HepG2 (cell line): ENCODE data around the gene FOXL3. TPM values are rescaled to one million over a fixed set of nuclear protein-coding genes. Genes with fewer than 3 reads are reported as not detected.

ENCODE experiments used
- ATAC-seq: fragments of 200-7000 bp; cut with Tn5 transposase; 3 replicates; pipeline ENCODE4 v1.9.1; 2020; ENCODE audit warnings: mild to moderate bottlenecking, moderate library complexity
- BruUV-seq: library from RNA; stranded (reverse); fragments of 400-500 nt; replicated peaks from 2 replicates; lab custom pipeline; 2021; lab: Mats Ljungman, UMichigan
- CTCF ChIA-PET: fragments of 300-600 bp; formaldehyde crosslinking; extraction: SDS; loops from one replicate; lab custom pipeline; 2021; ENCODE audit warnings: low total read pairs, inconsistent platforms, low intra/inter-chr PET ratio; lab: Yijun Ruan, JAX
- POLR2A ChIA-PET: fragments of 350-600 bp; sonication (Branson Sonifier 250); formaldehyde crosslinking; loops from one replicate; lab custom pipeline; 2020; ENCODE audit warnings: antibody characterized with exemption, inconsistent platforms; lab: Yijun Ruan, JAX
- DNase-seq: peaks from one replicate; pipeline ENCODE4 v3.0.0-alpha.2; 2015; ENCODE audit warnings: low spot score
- FAIRE-seq: peaks from 3 replicates; lab custom pipeline; 2011; peaks lifted over from hg19 to GRCh38; lab: Jason Lieb, UNC
- H2AFZ ChIP-seq: one replicate; pipeline ENCODE4 v1.6.1; 2011; ENCODE audit warnings: low read length, inconsistent platforms
- H3K27ac ChIP-seq: fragments of 300-600 bp; 3 replicates; pipeline ENCODE4 v1.8.0; 2011; ENCODE audit warnings: mixed run types, mild to moderate bottlenecking, mixed read lengths, low read length, inconsistent platforms; ENCODE audit not compliant: insufficient read depth; ENCODE audit errors: extremely low read length
- H3K27me3 ChIP-seq, 2 experiments: fragments of 200-600 bp in 1 of 2; 2 replicates in 1 of 2; 3 replicates in 1 of 2; pipeline versions ENCODE4 v1.6.0 to v1.8.0; 2011; ENCODE audit warnings: low read length in 2 of 2, mild to moderate bottlenecking in 2 of 2, moderate library complexity in 2 of 2, inconsistent platforms in 1 of 2; ENCODE audit not compliant: insufficient read depth in 2 of 2, control insufficient read depth in 1 of 2
- H3K36me3 ChIP-seq, 2 experiments: fragments of 200-600 bp in 1 of 2; replicated peaks in 1 of 2; 2 replicates in 1 of 2; 3 replicates in 1 of 2; pipeline versions ENCODE4 v1.5.1 to v1.8.0; 2011; ENCODE audit warnings: low read length in 2 of 2, inconsistent platforms in 1 of 2; ENCODE audit not compliant: insufficient read depth in 2 of 2, control insufficient read depth in 1 of 2
- H3K4me1 ChIP-seq: 2 replicates; pipeline ENCODE4 v1.5.1; 2012; ENCODE audit warnings: low read length, inconsistent platforms; ENCODE audit not compliant: insufficient read depth
- H3K4me2 ChIP-seq: 2 replicates; pipeline ENCODE4 v1.6.0; 2011; ENCODE audit warnings: low read depth, low read length, inconsistent platforms
- H3K4me3 ChIP-seq, 3 experiments: fragments of 200-600 bp in 1 of 3; sonication (generic), shearing (Covaris generic) in 1 of 3; replicated peaks in 1 of 3; 2 replicates each; pipeline ENCODE4 v1.5.1; 2011 to 2016; ENCODE audit warnings: low read length in 3 of 3, inconsistent platforms in 2 of 3, low read depth in 2 of 3, mild to moderate bottlenecking in 2 of 3, control low read depth in 1 of 3, mixed read lengths in 1 of 3; ENCODE audit not compliant: insufficient read depth in 1 of 3
- H3K79me2 ChIP-seq: one replicate; pipeline ENCODE4 v1.6.1; 2011; ENCODE audit warnings: low read length, inconsistent platforms; ENCODE audit not compliant: insufficient read depth
- H3K9ac ChIP-seq: 2 replicates; pipeline ENCODE4 v1.6.0; 2011; ENCODE audit warnings: mild to moderate bottlenecking, low read depth, low read length, inconsistent platforms; ENCODE audit not compliant: insufficient read depth
- H3K9me3 ChIP-seq: 2 replicates; pipeline ENCODE4 v1.5.1; 2012; ENCODE audit warnings: mild to moderate bottlenecking, low read length
- H4K20me1 ChIP-seq: 2 replicates; pipeline ENCODE4 v1.6.0; 2011; ENCODE audit warnings: inconsistent platforms, mild to moderate bottlenecking, low read length, moderate library complexity; ENCODE audit not compliant: insufficient read depth
- ARNTL ChIP-seq: sonication (generic); formaldehyde crosslinking; IDR thresholded peaks from 2 replicates; pipeline ENCODE4 v1.4.0; 2020; ENCODE audit warnings: mild to moderate bottlenecking, missing genetic modification reagents
- CEBPB ChIP-seq: IDR thresholded peaks from 2 replicates; pipeline ENCODE4 v1.6.1; 2011; ENCODE audit warnings: low read depth, low read length, improper control_type of control experiment, borderline replicate concordance
- GZF1 ChIP-seq: sonication (generic); formaldehyde crosslinking; IDR thresholded peaks from 2 replicates; pipeline ENCODE4 v1.5.1; 2020; ENCODE audit warnings: mild to moderate bottlenecking, missing genetic modification reagents
- SP4 ChIP-seq: sonication (generic); formaldehyde crosslinking; IDR thresholded peaks from 2 replicates; pipeline ENCODE4 v1.8.1; 2023; ENCODE audit warnings: mild to moderate bottlenecking, missing genetic modification reagents
- ZNF441 ChIP-seq: sonication (generic); formaldehyde crosslinking; IDR thresholded peaks from 2 replicates; pipeline ENCODE4 v1.7.0; 2021; ENCODE audit warnings: missing genetic modification reagents, borderline replicate concordance
- ZNF546 ChIP-seq: sonication (generic); formaldehyde crosslinking; conservative IDR thresholded peaks from 2 replicates; pipeline ENCODE4 v1.8.1; 2023; ENCODE audit warnings: mild to moderate bottlenecking, missing genetic modification reagents
- WGBS: methylation state at CpG from one replicate; pipeline ENCODE4 v1.1.6; 2017; ENCODE audit warnings: low lambda C conversion rate; 5-methylcytosine and 5-hydroxymethylcytosine counted together
- in situ Hi-C: cut with HindIII; loops from 2 replicates; pipeline ENCODE4 v1.10.0; 2017; ENCODE audit warnings: low pct_unique_long_range_greater_than_20kb; ENCODE audit not compliant: extremely low pct_ligation_motif_present
- intact Hi-C: fragments of 100-400 bp; cut with micrococcal nuclease; formaldehyde crosslinking; loops from one replicate; pipeline ENCODE4 v1.10.0; 2022; ENCODE audit not compliant: unreplicated experiment
- polyA plus RNA-seq, 8 experiments: library from polyadenylated mRNA; depleted of rRNA in 3 of 8; stranded (reverse) in 7 of 8; unstranded in 1 of 8; fragments of >200 nt; fragmentation: Illumina TruSeq in 4 of 8; extraction: Trizol in 4 of 8; gene quantifications; 2 replicates each; pipeline versions ENCODE4 v1.2.1 to v1.2.3, GENCODE V29; 2011 to 2016; ENCODE audit warnings: low read depth in 4 of 8, missing spikeins in 1 of 8, mixed read lengths in 1 of 8; ENCODE audit not compliant: insufficient read depth in 1 of 8
- total RNA-seq, 5 experiments: library from RNA; depleted of rRNA; stranded (reverse); fragments of >200 nt; fragmentation: Illumina TruSeq; extraction: Trizol; gene quantifications; 2 replicates each; pipeline ENCODE4 v1.2.3, GENCODE V29; 2016; ENCODE audit warnings: low read depth in 1 of 5
- TF ChIP-seq, protein P1 (sequence below): IDR thresholded peaks from 2 replicates; pipeline ENCODE4 v1.6.1; 2012; ENCODE audit warnings: low read depth, low read length, improper control_type of control experiment
- TF ChIP-seq, protein P2 (sequence below): fragments of 450-650 bp; IDR thresholded peaks from 2 replicates; pipeline ENCODE4 v1.6.1; 2016
- TF ChIP-seq, protein P3 (sequence below): sonication (generic); formaldehyde crosslinking; IDR thresholded peaks from 2 replicates; pipeline ENCODE4 v1.4.0; 2020; ENCODE audit warnings: missing genetic modification reagents, borderline replicate concordance

The FOXL3 gene
- total and polyA plus RNA-seq, 2 of the 13 experiments (the other 11 are each of a cell fraction or from before 2014, with no cell fraction given), result not detected

DNA sequence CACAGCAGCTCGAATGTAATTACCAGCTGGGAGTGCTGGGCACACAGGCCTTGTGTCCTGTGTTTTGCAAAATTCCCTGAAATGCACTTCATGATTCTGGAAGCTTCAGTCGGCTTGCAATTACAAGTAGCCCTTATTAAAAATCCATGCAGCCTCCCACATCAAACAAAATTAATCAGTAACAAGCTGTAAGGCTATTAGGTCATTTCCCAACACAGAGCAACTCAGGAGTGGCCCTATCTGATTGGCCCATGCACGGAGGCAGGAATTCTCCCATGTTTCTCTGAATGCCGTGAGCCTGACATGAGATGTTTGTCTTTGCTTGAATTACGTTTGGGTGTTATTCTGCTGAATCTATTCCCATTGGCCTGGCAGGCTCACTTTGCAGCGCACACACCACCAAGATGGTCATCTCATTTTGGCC, 36.9 kb downstream of the FOXL3 start:
- Histone ChIP-seq H3K36me3 (no peaks in the 10 kb centered on the region), H3K9me3 (no peaks in the 10 kb centered on the region), H2AFZ (no peak overlapping the region), H3K4me1 (peaks cover 46% of the 10 kb centered on the region), H3K9ac (no peak overlapping the region), H4K20me1 (no peaks in the 10 kb centered on the region), H3K4me3 (no peak overlapping the region), H3K4me2 (peak overlapping the region; percentile 34), H3K27ac (no peak overlapping the region), H3K79me2 (no peaks in the 10 kb centered on the region), H3K27me3 (peaks cover 3 to 38% of the 10 kb centered on the region in 2 experiments; a peak in 4 of 5 replicates)
- DNase-seq (peak; percentile 79), FAIRE-seq (peak; percentile 71), ATAC-seq (peak; percentile 68)
- ChIA-PET POLR2A (interaction anchor here (0.6 to 1.4 kb wide), 3 partner anchors 44 to 405 kb away, joined by 3 to 4 read pairs (median 3); no protein-coding TSS in a partner anchor), CTCF (no interaction called here)
- in situ Hi-C loops, result loop anchor here (10.0 kb wide), 1 partner anchor 308 kb away; no protein-coding TSS in a partner anchor
- BruUV-seq, result no TSS peak
- intact Hi-C loops, result no loop called here
- TF ChIP-seq CEBPB (peak; percentile 32; the same call in 1 of the 2 replicates), SP4 (CRISPR knock-in tag) (no peak)
- TF ChIP-seq, protein P1, sequence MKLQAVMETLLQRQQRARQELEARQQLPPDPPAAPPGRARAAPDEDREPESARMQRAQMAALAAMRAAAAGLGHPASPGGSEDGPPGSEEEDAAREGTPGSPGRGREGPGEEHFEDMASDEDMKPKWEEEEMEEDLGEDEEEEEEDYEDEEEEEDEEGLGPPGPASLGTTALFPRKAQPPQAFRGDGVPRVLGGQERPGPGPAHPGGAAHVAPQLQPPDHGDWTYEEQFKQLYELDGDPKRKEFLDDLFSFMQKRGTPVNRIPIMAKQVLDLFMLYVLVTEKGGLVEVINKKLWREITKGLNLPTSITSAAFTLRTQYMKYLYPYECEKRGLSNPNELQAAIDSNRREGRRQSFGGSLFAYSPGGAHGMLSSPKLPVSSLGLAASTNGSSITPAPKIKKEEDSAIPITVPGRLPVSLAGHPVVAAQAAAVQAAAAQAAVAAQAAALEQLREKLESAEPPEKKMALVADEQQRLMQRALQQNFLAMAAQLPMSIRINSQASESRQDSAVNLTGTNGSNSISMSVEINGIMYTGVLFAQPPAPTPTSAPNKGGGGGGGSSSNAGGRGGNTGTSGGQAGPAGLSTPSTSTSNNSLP, result peak; percentile 50; the same call in 1 of the 2 replicates
- WGBS, result 0% methylated on average over 4 of the region's 6 CpGs

DNA sequence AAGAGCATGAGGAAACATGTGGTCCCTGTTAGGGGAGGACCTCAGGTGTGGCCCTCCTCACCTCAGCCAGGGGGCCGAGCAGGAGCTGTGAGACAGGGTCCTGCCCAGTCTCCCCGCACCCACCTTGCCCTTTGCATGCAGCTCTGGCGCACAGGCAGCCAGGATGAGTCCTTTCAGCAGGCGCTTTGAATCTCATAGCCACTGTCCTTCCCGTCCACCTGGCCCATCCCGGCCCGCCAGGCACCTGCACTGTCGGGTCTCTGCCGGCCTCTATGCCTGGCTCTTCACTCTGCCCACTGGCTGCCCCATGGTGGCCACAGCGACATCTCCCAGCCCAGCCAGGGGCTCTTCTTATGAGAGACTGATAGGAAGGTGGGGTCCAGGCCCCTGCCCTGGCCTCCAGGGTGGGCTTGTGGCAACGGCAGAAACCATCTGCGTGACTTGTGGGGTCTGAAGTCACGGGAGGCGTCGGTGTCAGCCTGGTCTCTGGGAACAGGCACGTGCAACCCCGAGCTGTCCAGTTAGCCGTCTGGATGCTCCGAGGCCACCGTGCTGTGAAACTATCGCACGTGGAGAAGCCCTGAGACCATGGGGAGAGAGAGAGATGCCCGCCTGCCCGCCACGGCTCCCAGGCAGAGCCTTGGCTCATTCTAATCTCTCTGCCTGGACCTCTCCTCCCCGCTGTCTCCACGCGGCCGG, 37.4 kb downstream of the FOXL3 start:
- H4K20me1 ChIP-seq, result no peaks in the 10 kb centered on the region
- DNase-seq, result no peak
- CTCF ChIA-PET, result no interaction called here
- no peaks in the 10 kb centered on the region for H3K79me2 ChIP-seq
- peaks cover 43% of the 10 kb centered on the region for H3K4me1 ChIP-seq
- WGBS, result 62% methylated on average over 16 of the region's 29 CpGs
- H3K9ac ChIP-seq, result no peak overlapping the region
- no peak overlapping the region for H3K27ac ChIP-seq
- peaks cover 3 to 35% of the 10 kb centered on the region in 2 experiments; a peak in 4 of 5 replicates for H3K27me3 ChIP-seq
- no peak overlapping the region for H3K4me3 ChIP-seq
- in situ Hi-C loops, result loop anchor here (10.0 kb wide), 1 partner anchor 307 kb away; no protein-coding TSS in a partner anchor
- intact Hi-C loops, result no loop called here
- H3K9me3 ChIP-seq, result no peaks in the 10 kb centered on the region
- H3K4me2 ChIP-seq, result peak overlapping the region; percentile 34; the same call in 1 of the 2 replicates
- no TSS peak for BruUV-seq
- H3K36me3 ChIP-seq, result no peaks in the 10 kb centered on the region
- ATAC-seq, result no peak
- TF ChIP-seq ZNF441 (no peak), ARNTL (CRISPR knock-in tag) (no peak), ZNF546 (CRISPR knock-in tag) (no peak), GZF1 (no peak)
- TF ChIP-seq, protein P2, sequence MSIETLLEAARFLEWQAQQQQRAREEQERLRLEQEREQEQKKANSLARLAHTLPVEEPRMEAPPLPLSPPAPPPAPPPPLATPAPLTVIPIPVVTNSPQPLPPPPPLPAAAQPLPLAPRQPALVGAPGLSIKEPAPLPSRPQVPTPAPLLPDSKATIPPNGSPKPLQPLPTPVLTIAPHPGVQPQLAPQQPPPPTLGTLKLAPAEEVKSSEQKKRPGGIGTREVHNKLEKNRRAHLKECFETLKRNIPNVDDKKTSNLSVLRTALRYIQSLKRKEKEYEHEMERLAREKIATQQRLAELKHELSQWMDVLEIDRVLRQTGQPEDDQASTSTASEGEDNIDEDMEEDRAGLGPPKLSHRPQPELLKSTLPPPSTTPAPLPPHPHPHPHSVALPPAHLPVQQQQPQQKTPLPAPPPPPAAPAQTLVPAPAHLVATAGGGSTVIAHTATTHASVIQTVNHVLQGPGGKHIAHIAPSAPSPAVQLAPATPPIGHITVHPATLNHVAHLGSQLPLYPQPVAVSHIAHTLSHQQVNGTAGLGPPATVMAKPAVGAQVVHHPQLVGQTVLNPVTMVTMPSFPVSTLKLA, result peak; percentile 39; the same call in 1 of the 2 replicates
- TF ChIP-seq, protein P3, sequence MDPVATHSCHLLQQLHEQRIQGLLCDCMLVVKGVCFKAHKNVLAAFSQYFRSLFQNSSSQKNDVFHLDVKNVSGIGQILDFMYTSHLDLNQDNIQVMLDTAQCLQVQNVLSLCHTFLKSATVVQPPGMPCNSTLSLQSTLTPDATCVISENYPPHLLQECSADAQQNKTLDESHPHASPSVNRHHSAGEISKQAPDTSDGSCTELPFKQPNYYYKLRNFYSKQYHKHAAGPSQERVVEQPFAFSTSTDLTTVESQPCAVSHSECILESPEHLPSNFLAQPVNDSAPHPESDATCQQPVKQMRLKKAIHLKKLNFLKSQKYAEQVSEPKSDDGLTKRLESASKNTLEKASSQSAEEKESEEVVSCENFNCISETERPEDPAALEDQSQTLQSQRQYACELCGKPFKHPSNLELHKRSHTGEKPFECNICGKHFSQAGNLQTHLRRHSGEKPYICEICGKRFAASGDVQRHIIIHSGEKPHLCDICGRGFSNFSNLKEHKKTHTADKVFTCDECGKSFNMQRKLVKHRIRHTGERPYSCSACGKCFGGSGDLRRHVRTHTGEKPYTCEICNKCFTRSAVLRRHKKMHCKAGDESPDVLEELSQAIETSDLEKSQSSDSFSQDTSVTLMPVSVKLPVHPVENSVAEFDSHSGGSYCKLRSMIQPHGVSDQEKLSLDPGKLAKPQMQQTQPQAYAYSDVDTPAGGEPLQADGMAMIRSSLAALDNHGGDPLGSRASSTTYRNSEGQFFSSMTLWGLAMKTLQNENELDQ (CRISPR knock-in tag), result no peak
- TF ChIP-seq, all 625 proteins: peak for 1
- FAIRE-seq, result no peak
- POLR2A ChIA-PET, result interaction anchor here (1.1 to 1.4 kb wide), 2 partner anchors 44 to 404 kb away, joined by 3 read pairs; no protein-coding TSS in a partner anchor
- no peak overlapping the region for H2AFZ ChIP-seq
